ENCODE data around the gene ARSI. TPM values are rescaled to one million over a fixed set of nuclear protein-coding genes. Genes with fewer than 3 reads are reported as not detected.

ARSI gene
- total RNA-seq, 5 donors from 2014 or later (not counting 1 experiment from before 2014, with no cell fraction given) = 0.09 TPM; not detected in 4

DNA sequence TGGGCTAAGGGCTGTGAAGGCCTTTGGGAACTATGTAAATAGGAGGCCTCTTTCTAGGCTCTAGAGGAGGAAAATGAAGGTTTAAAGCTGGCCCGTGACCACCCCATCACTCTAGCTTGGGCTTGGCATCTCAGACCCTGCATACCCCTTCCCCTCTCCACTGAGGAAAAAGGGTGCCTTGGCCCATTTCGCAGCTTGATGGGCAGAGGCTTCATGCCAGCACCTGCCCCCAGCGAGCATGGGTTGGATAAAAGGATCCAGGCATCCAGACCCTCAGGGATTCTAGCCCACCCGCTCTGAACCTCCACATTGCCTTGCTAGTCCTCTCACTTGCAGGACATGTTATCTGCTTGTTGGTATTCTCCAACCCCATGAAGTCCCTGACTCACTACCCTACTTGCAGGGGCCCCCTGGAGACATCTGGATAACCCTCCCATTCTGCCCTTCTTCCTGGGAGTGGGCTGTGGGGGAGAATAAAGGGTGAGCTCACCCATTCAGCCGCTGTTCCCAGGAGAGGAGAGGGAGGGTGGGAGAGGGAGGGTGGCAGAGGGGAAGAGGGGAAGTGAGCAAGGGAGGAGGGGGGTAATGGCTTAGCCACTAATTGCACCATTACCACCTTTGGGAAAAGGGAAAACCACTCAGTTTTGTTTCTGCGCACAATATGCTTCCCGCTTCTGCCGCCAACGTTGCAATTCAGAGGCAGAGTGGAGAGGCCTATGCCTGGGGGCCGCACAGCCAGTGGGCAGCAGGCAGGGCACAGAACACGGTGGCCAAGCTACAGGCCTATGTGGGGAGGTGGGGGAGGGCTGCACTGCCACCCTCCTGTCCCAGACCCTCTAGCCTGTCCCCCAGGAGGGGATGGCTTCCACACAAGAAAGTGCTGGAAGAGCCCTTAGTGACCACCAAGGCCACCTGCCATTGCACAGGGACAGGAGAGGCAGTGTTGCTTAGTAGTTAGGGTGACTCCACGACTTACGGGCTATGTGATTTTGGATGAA lies 11.0 kb downstream of the ARSI start:
- H3K4me3 Mint-ChIP-seq = no peak overlapping the region
- 87% methylated on average over 3 of the region's 13 CpGs for WGBS (ENCODE audit: insufficient coverage)
- DNase-seq (no peak), ATAC-seq (replicated peaks in 1 of 4) (no peak)
- Histone ChIP-seq H3K9me3 (no peaks in the 10 kb centered on the region), H3K27ac (ENCODE audit: low read length) (no peak overlapping the region), H3K36me3 (ENCODE audit: control insufficient read depth in 2 of 2, extremely low read depth in 1 of 2, insufficient read depth in 1 of 2, low read length in 1 of 2) (no peaks in the 10 kb centered on the region), H3K4me1 (ENCODE audit: control insufficient read depth in 1 of 2, extremely low read depth in 1 of 2, insufficient read depth in 2 of 2, low read length in 2 of 2) (no peaks in the 10 kb centered on the region), H3K4me3 (ENCODE audit: control insufficient read depth in 1 of 2, extremely low read depth in 1 of 2, low read length in 1 of 2) (no peak overlapping the region), H3K27me3 (replicated peaks in 1 of 2; ENCODE audit: control insufficient read depth in 2 of 2, extremely low read depth in 1 of 2, insufficient read depth in 2 of 2, low read length in 1 of 2) (peaks cover 0 to 24% of the 10 kb centered on the region in 2 experiments)
- peaks cover 4 to 11% of the 10 kb centered on the region in 2 donors for H3K27me3 Mint-ChIP-seq
- no peaks in the 10 kb centered on the region for H3K36me3 Mint-ChIP-seq
- no peak overlapping the region for H3K27ac Mint-ChIP-seq
- H3K9me3 Mint-ChIP-seq = no peaks in the 10 kb centered on the region
- H3K4me1 Mint-ChIP-seq = no peaks in the 10 kb centered on the region
- CTCF ChIA-PET = no interaction called here
- POLR2A ChIA-PET = no interaction called here

DNA sequence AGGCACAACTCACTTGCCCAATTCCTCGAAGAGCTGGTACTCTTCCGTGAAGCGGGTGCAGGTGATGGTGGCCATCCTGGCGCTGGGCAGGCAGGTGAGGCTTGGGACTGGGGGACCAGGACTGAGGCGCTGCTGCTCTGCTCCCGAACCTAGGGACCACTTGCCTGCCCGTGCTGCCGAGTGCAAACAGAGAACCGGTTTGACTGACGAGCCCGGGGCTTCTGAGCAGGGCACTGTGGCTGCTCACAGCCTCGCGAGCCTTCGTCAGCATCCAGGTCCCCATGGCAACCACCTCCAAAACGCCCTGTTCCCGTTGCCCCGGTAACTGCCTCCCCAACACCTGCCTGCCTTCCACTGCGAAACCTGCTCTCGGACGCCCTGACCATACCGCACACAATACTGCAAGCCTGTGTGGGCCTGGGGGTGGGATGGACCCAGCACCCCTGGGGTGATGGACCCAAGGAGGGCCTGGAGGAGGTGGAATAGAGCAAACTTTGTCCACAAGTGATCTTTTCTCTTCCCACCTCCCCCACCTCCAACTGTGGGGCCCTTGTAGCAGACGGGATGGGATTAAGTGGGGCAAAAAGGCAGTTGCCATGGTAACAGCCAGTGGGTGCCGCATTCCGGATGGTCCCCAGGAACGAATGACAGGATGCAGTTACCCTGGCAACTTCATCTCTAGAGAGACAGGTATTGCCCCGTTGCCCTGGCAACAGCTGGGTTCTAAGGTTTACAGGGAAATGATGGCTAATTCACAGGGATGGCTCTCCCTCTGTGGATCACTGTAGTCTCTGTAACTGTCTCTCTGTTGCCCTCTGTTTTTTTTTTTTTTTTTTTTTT lies 12.9 kb downstream of the ARSI start, which contains the start of gene CAMK2A:
Gene CAMK2A, minus strand, starts transcription at position 223 of the 840 bp plus-strand sequence. Its CDS starts 148 bp downstream, at position 75.
- ChIA-PET CTCF (no interaction called here), POLR2A (no interaction called here)
- WGBS (ENCODE audit: insufficient coverage) = 53% methylated on average over 15 of the region's 26 CpGs
- peaks cover 0 to 28% of the 10 kb centered on the region in 2 experiments for H3K27me3 ChIP-seq (replicated peaks in 1 of 2; ENCODE audit: control insufficient read depth in 2 of 2, extremely low read depth in 1 of 2, insufficient read depth in 2 of 2, low read length in 1 of 2)
- Mint-ChIP-seq H3K27me3 (peaks cover 4 to 11% of the 10 kb centered on the region in 2 donors), H3K27ac (no peak within 1 kb of the TSS), H3K4me3 (no peak within 1 kb of the TSS), H3K36me3 (no peaks in the 10 kb centered on the region), H3K9me3 (no peaks in the 10 kb centered on the region), H3K4me1 (no peaks in the 10 kb centered on the region)
- ATAC-seq (replicated peaks in 1 of 4) = no peak
- no peaks in the 10 kb centered on the region for H3K9me3 ChIP-seq
- no peak within 1 kb of the TSS for H3K27ac ChIP-seq (ENCODE audit: low read length)
- H3K36me3 ChIP-seq (ENCODE audit: control insufficient read depth in 2 of 2, extremely low read depth in 1 of 2, insufficient read depth in 1 of 2, low read length in 1 of 2) = no peaks in the 10 kb centered on the region
- DNase-seq = no peak
- H3K4me1 ChIP-seq (ENCODE audit: control insufficient read depth in 1 of 2, extremely low read depth in 1 of 2, insufficient read depth in 2 of 2, low read length in 2 of 2) = no peaks in the 10 kb centered on the region
- H3K4me3 ChIP-seq (ENCODE audit: control insufficient read depth in 1 of 2, extremely low read depth in 1 of 2, low read length in 1 of 2) = no peak within 1 kb of the TSS

DNA sequence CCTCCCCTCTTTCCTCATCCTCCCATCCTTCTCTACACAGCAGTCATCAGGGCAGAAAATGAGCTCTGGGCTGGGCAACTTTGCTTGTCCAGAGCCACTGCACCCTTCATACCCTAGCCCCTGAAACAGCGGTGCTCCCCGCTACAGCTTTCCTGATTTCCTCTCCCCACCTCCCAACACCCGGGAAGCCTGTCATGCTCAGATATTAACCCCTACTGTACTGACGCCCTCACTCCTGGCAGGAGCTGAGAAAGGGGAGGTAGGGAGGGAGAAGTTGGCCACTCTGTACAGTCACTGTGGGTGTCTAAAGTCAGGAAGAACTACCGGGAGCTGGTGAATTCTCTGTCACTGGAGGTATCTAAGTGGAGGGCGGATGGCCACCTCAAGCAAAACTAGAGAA lies 13.9 kb downstream of the ARSI start:
- Mint-ChIP-seq H3K4me1 (no peaks in the 10 kb centered on the region), H3K27me3 (peaks cover 4 to 12% of the 10 kb centered on the region in 2 donors), H3K36me3 (no peaks in the 10 kb centered on the region), H3K27ac (no peak overlapping the region), H3K9me3 (no peaks in the 10 kb centered on the region), H3K4me3 (no peak overlapping the region)
- Histone ChIP-seq H3K36me3 (ENCODE audit: control insufficient read depth in 2 of 2, extremely low read depth in 1 of 2, insufficient read depth in 1 of 2, low read length in 1 of 2) (no peaks in the 10 kb centered on the region), H3K27me3 (replicated peaks in 1 of 2; ENCODE audit: control insufficient read depth in 2 of 2, extremely low read depth in 1 of 2, insufficient read depth in 2 of 2, low read length in 1 of 2) (peaks cover 0 to 28% of the 10 kb centered on the region in 2 experiments), H3K4me3 (ENCODE audit: control insufficient read depth in 1 of 2, extremely low read depth in 1 of 2, low read length in 1 of 2) (no peak overlapping the region), H3K27ac (ENCODE audit: low read length) (no peak overlapping the region), H3K9me3 (no peaks in the 10 kb centered on the region), H3K4me1 (ENCODE audit: control insufficient read depth in 1 of 2, extremely low read depth in 1 of 2, insufficient read depth in 2 of 2, low read length in 2 of 2) (no peaks in the 10 kb centered on the region)
- CTCF ChIA-PET = no interaction called here
- WGBS (ENCODE audit: insufficient coverage) = no CpG with 5 or more reads among the region's 6 CpGs
- POLR2A ChIA-PET = no interaction called here
- no peak for ATAC-seq (replicated peaks in 1 of 4)
- no peak for DNase-seq

DNA sequence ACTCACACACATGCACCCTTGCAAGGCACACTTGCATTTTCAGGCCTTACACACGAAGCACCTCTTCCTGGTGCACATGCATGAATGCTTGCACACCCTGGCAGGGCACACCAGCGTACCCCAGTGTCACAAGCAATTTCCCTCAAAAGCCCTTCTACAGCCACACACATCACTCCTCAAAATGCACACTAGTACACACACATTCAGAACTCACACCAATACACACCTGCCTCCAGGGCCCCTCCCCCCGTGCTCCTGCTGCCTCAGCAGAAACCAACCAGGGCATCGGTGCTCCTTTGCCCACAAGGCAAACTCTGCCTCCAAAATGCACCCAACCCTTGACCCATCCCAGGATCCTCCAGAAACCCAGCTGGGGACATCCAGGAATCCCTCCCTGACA lies 14.3 kb downstream of the ARSI start:
- no peak for ATAC-seq (replicated peaks in 1 of 4)
- ChIA-PET POLR2A (no interaction called here), CTCF (no interaction called here)
- no peaks in the 10 kb centered on the region for H3K36me3 Mint-ChIP-seq
- peaks cover 4 to 12% of the 10 kb centered on the region in 2 donors for H3K27me3 Mint-ChIP-seq
- Histone ChIP-seq H3K36me3 (ENCODE audit: control insufficient read depth in 2 of 2, extremely low read depth in 1 of 2, insufficient read depth in 1 of 2, low read length in 1 of 2) (no peaks in the 10 kb centered on the region), H3K27ac (ENCODE audit: low read length) (no peak overlapping the region), H3K27me3 (replicated peaks in 1 of 2; ENCODE audit: control insufficient read depth in 2 of 2, extremely low read depth in 1 of 2, insufficient read depth in 2 of 2, low read length in 1 of 2) (peaks cover 0 to 28% of the 10 kb centered on the region in 2 experiments), H3K4me1 (ENCODE audit: control insufficient read depth in 1 of 2, extremely low read depth in 1 of 2, insufficient read depth in 2 of 2, low read length in 2 of 2) (no peaks in the 10 kb centered on the region), H3K4me3 (ENCODE audit: control insufficient read depth in 1 of 2, extremely low read depth in 1 of 2, low read length in 1 of 2) (no peak overlapping the region), H3K9me3 (no peaks in the 10 kb centered on the region)
- no peak overlapping the region for H3K4me3 Mint-ChIP-seq
- no peak for DNase-seq
- no peaks in the 10 kb centered on the region for H3K4me1 Mint-ChIP-seq
- no peaks in the 10 kb centered on the region for H3K9me3 Mint-ChIP-seq
- H3K27ac Mint-ChIP-seq = no peak overlapping the region
- WGBS (ENCODE audit: insufficient coverage) = 72% methylated on average over 4 of the region's 4 CpGs

DNA sequence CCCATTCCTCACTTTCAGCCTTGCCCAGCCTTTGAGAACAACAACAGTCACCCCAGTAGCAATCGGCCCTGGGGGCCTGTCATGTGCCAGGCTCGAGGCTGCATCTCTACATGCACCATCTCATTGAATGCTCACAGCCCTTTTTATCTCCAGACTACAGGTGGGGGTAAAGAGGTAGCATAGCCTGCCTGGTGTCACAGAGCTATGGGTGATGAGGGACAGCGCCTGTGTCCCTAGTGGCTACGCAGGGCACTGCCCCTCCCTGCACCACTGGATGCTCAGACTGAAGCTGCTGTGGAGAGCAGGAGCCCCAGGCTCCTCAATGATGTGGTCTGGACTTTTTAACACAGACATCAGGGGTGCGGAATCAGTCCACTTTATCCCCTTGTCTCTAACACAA lies 15.9 kb downstream of the ARSI start:
- DNase-seq (peak in 2 of 35 experiments; percentile 9), ATAC-seq (replicated peaks in 1 of 4) (no peak)
- POLR2A ChIA-PET = no interaction called here

DNA sequence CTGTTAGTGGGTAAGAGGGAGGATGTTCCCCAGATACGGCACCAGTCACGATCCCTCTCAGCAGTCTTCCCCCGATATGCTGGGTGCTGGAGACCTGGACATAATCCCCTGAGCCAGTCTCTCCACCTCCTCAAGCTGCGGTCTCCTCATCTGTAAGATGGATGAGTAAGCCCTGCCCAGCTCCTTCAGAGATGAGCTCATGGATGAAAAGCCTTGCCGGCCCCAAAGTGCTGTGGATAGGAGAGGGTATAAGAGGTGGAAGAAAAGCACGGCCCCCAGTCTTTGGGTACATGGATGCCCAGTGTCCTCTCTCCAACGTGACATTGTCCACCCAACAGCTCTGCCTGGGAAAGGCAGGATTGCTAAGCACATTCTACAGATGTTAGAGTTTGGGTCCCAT lies 17.6 kb downstream of the ARSI start:
- Mint-ChIP-seq H3K36me3 (no peaks in the 10 kb centered on the region), H3K27ac (no peak overlapping the region), H3K9me3 (no peaks in the 10 kb centered on the region), H3K4me1 (no peaks in the 10 kb centered on the region), H3K27me3 (peaks cover 8% of the 10 kb centered on the region in 2 donors), H3K4me3 (no peak overlapping the region)
- CTCF ChIA-PET = no interaction called here
- DNase-seq = no peak
- Histone ChIP-seq H3K27ac (ENCODE audit: low read length) (no peak overlapping the region), H3K4me1 (ENCODE audit: control insufficient read depth in 1 of 2, extremely low read depth in 1 of 2, insufficient read depth in 2 of 2, low read length in 2 of 2) (no peaks in the 10 kb centered on the region), H3K27me3 (replicated peaks in 1 of 2; ENCODE audit: control insufficient read depth in 2 of 2, extremely low read depth in 1 of 2, insufficient read depth in 2 of 2, low read length in 1 of 2) (peaks cover 0 to 24% of the 10 kb centered on the region in 2 experiments), H3K4me3 (ENCODE audit: control insufficient read depth in 1 of 2, extremely low read depth in 1 of 2, low read length in 1 of 2) (no peak overlapping the region), H3K36me3 (ENCODE audit: control insufficient read depth in 2 of 2, extremely low read depth in 1 of 2, insufficient read depth in 1 of 2, low read length in 1 of 2) (no peaks in the 10 kb centered on the region), H3K9me3 (no peaks in the 10 kb centered on the region)
- POLR2A ChIA-PET = no interaction called here
- WGBS (ENCODE audit: insufficient coverage) = 67% methylated on average over 1 of the region's 7 CpGs
- no peak for ATAC-seq (replicated peaks in 1 of 4)

More for the DNA sequence above, 15.9 kb downstream of the ARSI start:
- Mint-ChIP-seq H3K4me3 (no peak overlapping the region), H3K4me1 (no peaks in the 10 kb centered on the region), H3K9me3 (no peaks in the 10 kb centered on the region), H3K36me3 (no peaks in the 10 kb centered on the region), H3K27me3 (peaks cover 4 to 9% of the 10 kb centered on the region in 2 donors), H3K27ac (no peak overlapping the region)
- Histone ChIP-seq H3K4me3 (ENCODE audit: control insufficient read depth in 1 of 2, extremely low read depth in 1 of 2, low read length in 1 of 2) (no peak overlapping the region), H3K27me3 (replicated peaks in 1 of 2; ENCODE audit: control insufficient read depth in 2 of 2, extremely low read depth in 1 of 2, insufficient read depth in 2 of 2, low read length in 1 of 2) (peaks cover 0 to 35% of the 10 kb centered on the region in 2 experiments), H3K9me3 (no peaks in the 10 kb centered on the region), H3K36me3 (ENCODE audit: control insufficient read depth in 2 of 2, extremely low read depth in 1 of 2, insufficient read depth in 1 of 2, low read length in 1 of 2) (no peaks in the 10 kb centered on the region), H3K4me1 (ENCODE audit: control insufficient read depth in 1 of 2, extremely low read depth in 1 of 2, insufficient read depth in 2 of 2, low read length in 2 of 2) (no peaks in the 10 kb centered on the region), H3K27ac (ENCODE audit: low read length) (no peak overlapping the region)
- 81% methylated on average over 3 of the region's 5 CpGs for WGBS (ENCODE audit: insufficient coverage)
- CTCF ChIA-PET = no interaction called here
